HG03565 (cell line): ENCODE measurements around the gene GRB7.
"Not testable (repeated sequence)": the region's sequence is repeated elsewhere in the genome, so short reads cannot be mapped to it uniquely, and the experiment has no call there.

ENCODE experiments used
- ATAC-seq: cut with Tn5 transposase; IDR thresholded peaks from one replicate; pipeline ENCODE4 v1.9.1; 2021; ENCODE audit warnings: mild to moderate bottlenecking, moderate library complexity; ENCODE audit not compliant: unreplicated experiment

GRB7 gene

DNA sequence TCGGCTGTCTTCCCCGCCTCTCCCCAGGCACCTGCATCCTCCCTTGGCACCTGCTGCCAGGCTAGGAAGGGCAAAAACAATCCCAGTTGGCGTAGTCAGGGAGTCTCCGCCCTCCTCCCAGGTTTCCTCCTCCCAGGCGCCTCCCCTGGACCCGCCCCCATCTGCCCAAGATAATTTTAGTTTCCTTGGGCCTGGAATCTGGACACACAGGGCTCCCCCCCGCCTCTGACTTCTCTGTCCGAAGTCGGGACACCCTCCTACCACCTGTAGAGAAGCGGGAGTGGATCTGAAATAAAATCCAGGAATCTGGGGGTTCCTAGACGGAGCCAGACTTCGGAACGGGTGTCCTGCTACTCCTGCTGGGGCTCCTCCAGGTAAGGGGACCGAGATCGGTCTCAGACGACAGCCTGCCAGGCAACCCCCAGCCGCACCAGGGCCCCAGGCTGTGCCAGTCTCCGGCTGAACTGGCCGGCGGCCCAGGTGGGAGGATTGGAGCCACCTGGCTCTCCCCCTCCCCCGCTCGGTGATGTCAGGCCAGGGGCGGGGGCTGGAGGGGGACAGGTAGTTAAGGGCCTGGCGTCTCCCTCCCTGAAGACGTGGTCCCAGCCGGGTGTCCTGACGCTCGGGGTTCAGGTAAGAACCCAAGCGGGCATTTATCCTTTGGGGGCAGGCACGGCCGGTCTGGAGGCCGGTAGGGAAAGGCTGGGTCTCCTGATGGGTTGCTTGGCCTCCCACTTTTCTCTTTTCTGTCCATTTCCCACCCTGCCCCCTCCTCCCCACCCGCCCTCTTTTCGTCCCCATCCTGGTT lies at the start of gene GRB7:
TSS of gene GRB7 (plus strand) at position 179 of the 808 bp plus-strand sequence. CDS start 4,364 bp downstream, outside the sequence.
- no peak for ATAC-seq

DNA sequence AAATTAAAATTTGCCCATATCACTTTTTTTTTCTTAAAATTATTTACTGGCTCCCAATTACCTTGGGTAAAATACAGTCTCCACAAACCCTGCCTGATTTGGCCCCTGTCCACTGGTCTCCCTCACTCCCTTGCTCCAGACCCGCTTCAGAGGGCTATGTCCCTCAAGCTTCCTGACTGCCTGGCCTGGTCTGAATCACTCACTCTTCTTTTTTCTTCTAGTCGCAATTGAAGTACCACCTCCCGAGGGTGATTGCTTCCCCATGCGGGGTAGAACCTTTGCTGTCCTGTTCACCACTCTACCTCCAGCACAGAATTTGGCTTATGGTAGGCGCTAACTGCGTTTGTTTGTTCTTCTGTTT lies 49.3 kb upstream of the GRB7 start:
- no peak for ATAC-seq

DNA sequence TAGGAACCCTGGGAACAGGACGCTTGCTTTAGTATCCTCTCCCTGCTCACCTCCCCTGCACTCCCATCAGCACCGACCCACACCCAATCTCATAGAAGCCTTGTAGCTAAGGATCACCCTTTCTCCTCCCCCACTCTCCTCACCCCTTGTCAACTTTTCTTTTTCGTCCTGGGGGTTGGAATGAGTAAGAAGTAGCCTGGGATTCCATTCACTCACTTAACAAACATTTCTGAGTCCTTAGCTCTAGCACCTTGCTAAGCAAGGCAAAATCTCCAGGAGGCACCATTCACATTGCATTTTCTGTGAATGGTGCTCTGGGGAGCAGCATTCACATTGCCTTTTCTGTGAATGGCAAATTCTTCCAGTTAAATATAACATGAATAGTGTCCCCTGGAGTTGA lies 48.8 kb upstream of the GRB7 start:
- no peak for ATAC-seq

DNA sequence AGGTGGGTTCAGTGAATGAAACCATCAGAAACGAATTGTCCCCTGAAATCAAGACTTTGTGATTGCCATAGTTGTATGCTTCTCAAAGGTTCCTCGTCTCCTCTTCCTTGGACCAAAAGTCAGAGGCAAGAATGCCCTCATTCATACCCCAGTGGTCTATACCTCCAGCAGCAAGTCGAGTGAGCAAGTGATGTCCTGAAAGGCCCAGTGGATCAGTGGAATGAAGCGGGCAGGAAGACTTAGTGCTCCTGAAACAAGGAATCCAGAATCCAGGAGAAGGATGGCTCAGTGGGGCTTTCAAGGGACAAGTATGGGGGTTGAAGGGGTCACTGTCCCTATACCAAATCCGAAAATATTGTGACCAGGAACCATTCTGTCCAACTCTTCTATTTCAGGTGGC lies 43.1 kb upstream of the GRB7 start:
- no peak for ATAC-seq

DNA sequence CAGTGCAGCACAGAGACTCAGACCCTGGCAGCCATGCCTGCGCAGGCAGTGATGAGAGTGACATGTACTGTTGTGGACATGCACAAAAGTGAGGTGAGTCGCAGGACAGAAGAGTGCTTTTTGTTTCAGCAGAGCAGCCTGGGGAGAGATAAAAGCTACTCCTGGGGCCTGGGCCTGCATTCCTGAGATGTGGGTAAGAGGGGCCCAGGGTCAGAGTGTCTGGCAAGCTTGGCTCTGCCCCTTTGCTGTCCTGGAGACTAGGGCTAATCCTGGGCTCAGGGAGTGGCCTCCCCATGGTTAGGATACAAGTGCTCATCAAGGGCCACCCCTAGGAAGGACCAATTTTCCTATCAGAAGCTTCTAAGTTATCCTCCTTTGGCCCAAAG lies 42.7 kb upstream of the GRB7 start:
- ATAC-seq = no peak

DNA sequence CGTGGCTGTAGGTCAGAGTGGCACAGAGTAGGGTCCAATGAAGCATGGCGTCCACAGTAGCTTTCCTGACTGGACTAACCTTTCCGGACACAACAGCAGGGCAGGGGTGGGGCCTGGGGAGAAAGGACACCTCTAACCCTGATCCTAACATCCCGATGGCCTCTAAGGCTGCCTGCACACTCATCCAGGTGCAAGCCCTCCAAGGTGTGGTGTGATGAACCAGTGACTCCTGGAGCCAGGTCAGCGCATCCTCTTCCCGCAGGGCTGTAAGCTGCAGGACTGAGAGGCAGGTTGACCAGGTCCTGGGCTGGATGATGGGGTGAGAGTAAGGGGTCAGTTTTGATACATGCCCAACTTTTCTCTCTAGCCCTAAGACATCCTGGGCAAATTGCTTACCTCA lies 41.0 kb upstream of the GRB7 start:
- ATAC-seq = no peak

DNA sequence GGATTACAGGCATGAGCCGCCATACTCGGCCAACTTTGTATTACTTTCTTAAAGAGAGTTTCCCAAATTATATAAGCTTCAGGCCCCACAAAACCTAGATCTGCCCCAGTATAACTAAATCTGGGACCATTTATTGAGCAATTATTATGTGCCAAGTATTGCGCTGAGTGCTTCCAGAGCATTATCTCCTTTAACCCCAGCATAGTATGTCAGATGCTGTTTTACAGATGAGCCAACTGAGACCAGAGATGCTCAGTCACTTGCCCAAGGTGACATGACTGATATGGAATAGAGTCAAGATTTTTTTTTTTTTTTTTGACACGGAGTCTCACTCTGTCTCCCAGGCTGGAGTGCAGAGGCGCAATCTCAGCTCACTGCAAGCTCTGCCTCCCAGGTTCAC lies 39.8 kb upstream of the GRB7 start:
- ATAC-seq = no peak

DNA sequence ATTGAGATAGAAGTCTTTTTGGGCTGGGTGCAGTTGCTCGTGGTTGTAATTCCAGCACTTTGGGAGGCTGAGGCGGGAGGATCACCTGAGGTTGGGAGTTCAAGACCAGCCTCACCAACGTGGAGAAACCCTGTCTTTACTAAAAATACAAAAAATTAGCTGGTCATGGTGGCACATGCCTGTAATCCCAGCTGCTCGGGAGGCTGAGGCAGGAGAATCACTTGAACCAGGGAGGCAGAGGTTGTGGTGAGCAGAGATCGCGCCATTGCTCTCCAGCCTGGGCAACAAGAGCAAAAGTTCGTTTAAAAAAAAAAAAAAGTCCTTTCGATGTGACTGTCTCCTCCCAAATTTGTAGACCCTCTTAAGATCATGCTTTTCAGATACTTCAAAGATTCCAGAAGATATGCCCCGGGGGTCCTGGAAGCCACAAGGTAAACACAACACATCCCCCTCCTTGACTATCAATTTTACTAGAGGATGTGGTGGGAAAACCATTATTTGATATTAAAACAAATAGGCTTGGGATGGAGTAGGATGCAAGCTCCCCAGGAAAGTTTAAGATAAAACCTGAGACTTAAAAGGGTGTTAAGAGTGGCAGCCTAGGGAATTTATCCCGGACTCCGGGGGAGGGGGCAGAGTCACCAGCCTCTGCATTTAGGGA lies 38.5 kb upstream of the GRB7 start:
- not testable (repeated sequence) for ATAC-seq

DNA sequence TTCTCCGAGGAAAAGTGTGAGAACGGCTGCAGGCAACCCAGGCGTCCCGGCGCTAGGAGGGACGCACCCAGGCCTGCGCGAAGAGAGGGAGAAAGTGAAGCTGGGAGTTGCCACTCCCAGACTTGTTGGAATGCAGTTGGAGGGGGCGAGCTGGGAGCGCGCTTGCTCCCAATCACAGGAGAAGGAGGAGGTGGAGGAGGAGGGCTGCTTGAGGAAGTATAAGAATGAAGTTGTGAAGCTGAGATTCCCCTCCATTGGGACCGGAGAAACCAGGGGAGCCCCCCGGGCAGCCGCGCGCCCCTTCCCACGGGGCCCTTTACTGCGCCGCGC lies 38.0 kb upstream of the GRB7 start, which contains the start of gene ERBB2:
TSS of gene ERBB2 (plus strand) at position 247 of the 330 bp plus-strand sequence. CDS start 175 bp downstream, outside the sequence.
- ATAC-seq = no peak

DNA sequence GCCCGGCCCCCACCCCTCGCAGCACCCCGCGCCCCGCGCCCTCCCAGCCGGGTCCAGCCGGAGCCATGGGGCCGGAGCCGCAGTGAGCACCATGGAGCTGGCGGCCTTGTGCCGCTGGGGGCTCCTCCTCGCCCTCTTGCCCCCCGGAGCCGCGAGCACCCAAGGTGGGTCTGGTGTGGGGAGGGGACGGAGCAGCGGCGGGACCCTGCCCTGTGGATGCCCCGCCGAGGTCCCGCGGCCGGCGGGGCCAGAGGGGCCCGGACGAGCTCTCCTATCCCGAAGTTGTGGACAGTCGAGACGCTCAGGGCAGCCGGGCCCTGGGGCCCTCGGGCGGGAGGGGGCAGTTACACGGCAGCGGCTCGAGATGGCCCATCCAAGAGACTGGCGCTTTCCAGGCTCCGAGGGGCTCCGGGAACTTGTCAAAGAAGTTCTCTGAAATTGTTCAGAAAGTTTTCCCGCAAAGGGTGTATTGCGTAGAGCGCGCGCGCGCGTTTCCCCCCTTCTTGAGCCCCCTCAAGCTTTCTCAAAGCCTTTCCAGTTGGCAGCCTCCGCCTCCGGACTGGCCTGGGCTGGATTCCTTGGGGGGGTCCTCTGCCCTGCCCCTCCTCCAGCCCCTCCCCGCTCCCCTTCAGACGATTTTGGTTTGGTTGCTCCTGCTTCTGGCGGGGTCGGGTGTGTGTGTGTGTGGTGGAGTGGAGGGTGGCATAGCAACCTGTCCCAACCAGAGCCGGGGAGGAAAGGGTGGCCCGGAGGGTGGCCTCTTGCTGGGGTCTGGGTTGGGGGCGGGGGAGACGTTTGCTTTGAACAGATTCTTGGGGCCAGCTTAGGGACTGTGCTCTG lies 37.4 kb upstream of the GRB7 start:
- no peak for ATAC-seq

DNA sequence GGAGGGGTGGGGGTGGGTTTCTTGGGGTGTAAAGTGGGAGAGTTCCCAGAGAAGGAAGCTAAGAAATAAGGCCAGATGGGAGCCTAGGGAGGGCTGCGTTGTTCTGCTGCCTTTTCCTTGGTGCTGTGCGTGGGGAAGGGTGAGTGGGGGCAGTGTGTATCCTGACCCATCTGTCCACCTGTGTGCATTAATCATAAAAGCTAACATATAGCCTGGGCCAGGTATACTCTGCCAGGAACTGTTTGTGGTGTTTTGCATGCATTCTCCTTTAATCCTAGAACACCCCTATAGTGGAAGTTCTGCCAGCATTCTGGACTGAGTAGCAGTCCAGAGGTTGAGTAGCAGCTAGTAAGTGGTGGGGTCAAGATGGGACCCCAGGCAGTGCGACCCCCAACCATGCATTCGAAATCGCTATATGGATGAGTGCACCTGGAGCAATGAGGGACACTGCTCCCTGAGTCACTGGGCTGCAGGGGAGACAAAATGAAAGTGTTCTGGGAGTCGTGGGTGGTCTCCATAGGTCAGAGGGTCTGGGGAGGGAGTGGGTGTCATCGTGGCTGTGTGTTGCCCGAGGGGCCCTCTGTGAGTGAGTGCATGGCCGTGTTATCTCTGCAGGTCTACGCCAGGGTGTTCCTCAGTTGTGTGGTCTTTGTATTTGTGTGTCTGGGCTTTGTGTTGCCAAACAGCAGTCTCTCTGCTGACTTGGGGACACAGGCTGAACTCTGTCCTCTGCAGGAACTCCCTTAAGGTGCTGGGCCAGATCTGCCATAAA lies 36.5 kb upstream of the GRB7 start:
- no peak for ATAC-seq

DNA sequence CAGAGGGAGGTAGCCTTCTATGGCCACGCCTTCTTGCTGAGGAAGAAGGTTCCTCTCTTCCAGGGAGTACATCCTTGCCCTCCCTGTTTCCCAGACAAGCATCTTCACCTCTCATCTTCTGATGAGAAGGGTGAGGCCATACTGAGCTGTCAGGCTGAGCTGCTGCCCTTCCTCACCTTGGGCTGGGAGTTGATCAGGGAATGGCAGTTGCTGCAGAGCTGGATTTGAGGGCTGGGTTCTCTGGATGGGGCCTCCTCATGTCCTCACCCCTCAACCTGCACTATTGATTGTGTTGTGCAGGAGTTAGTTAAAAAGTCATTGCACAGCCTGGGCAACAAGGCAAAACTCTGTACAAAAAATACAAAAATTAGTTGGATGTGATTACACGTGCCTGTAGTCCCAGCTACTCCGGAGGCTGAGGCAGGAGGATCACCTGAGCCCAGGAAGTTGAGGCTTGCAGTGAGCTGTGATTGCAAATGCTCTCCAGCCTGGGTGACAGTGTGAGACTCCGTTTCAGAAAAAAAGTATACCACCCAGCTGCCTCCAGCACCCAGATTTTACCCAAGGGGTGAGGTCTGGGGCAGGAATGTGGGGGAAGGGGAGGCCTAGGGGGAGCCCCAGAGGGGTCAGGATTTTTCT lies 35.8 kb upstream of the GRB7 start:
- ATAC-seq = no peak

DNA sequence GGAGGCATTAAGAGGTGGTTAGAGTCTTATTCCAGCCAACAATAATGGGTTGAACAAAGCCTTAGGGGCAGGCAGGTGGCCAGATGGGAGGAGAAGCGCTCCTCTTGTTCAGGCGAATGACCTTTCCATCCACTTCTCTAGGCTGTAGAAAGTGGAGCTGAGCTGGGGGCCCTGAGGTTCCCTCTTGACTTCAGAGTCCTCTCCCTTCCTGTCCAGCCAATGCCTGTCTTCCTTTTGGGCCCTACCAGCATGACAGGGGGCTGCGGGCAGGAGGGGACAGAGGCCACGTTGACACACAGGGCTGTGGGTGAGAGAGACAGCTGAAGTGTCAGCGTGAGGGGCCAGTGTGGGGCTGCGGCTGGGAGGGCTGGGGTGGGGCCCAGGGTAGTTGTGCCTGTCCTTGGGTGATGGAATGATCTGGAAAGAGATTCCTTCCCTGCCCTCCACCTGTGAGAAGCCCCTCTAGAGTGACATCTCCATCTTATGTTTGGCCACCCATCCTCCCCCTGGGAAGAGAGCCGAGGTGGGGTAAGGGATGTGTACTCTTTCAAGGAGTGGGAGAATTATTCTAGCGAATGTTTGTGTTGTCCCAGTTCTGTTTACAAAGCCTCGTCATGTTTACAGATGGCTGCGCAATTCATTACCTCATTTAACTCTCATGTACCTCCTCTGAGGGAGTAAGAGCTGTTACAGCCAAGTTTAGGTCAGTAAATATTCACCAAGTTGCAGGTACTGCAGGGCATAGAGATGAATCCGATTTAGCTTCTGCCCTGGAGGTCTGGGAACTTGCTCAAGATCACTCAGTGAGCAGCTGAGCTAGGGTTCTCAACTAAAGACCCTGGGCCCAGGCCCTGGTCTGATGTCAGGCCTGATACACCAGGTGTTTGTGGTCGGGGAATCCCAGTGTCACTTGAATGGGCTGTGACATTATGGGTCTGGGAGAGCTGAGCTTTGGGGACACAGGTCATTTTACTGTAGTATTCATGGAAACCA lies 34.5 kb upstream of the GRB7 start:
- no peak for ATAC-seq

DNA sequence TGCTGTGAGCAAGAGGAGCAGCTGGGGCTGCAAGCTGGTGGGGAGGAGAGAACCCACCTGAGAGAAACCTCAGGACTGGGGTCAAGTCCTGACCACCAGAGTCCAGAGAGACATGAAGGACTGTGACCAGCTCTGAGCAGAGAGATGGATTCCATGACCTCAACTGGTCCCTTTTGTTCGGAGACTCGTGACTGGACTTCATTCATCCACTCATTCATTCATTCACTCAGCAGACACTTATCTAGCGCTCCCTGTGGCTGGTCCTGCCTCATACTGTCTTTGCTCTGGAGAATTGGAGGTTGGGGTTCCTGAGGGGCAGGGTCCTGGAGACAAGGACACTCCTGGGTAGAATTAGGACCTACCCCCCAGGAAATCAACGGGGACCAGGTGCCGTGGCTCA lies 33.8 kb upstream of the GRB7 start:
- ATAC-seq = no peak

DNA sequence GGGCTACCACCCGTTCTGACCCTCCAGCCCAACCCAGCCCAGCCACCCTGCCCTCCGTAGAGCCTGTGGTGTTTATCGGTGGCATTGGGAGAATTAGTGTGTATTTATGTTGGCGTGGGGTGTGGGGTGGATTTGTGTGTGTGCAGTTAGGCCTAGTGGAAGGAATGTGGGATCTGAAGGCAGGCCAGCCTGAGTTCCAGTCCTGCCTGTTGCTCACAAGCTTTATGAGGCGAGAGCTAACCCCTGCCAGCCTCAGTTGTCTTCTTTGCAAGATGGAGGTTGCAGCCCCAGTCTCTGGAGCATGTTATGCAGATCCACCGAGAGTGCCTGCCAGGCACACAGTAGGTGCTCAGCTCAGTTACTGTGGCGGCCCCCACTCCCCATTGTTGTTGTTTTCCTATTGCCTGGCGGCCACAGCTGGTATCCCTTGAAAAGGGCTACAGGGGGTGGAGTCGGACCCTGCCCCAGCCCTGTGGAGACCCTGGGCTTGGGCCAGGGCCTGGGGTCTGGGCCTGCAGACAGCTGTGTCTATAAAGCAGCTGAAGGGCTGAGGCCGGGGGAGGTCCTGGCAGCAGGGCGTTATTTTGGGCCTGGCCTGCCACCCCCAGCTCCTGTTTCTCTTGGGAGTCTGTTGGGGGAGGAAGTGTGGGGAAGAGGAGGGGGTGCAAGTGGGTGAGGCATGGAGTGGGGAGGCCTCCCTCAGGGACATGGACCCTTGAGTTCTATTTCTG lies 32.8 kb upstream of the GRB7 start:
- ATAC-seq = no peak

DNA sequence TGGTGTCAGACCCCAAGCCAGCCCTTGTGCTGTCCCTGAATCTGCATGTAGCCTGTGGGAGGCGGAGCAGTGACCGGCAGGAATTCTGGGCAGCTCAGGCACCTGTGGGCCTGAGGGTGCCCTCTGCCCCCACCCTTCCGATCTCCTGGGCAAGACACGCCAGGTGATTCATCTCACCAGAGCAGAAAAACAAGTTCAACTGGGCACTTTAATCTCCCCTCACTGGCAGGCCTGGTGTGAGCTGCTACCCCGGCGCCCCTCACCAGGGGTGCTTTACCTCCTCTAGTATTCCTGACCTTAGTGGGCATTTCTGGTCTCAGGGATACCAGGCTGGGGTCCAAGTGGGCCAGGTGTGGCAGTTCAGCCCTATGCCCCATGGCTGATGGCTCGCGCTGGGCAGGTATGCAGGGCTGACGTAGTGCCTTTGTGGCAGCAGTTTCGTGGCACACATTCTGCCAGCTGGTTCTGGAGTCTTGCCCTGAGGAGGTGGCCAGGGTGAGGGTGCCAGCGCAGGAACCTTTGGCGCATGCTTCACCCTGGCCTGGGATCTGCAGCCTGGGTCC lies 31.9 kb upstream of the GRB7 start:
- ATAC-seq = no peak

DNA sequence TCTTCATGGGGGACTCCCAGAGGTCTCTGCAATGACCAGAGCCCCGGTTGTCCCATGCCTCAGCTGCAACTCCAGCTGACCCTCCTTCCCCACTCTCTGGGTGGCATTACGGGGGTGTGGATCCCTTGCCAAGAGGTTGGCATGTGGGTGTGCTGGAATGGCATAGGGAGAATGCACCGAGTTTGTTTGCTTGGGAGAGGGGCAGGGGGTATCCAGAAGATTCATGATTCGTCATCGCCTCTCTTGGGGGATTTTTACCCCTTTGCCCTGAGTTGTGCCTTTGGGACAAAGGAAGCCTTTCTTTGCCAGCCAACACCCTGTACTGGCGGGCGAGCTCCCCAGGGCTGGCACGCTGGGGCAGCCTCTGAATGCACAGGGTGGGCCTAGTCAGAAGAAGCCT lies 31.4 kb upstream of the GRB7 start:
- no peak for ATAC-seq

DNA sequence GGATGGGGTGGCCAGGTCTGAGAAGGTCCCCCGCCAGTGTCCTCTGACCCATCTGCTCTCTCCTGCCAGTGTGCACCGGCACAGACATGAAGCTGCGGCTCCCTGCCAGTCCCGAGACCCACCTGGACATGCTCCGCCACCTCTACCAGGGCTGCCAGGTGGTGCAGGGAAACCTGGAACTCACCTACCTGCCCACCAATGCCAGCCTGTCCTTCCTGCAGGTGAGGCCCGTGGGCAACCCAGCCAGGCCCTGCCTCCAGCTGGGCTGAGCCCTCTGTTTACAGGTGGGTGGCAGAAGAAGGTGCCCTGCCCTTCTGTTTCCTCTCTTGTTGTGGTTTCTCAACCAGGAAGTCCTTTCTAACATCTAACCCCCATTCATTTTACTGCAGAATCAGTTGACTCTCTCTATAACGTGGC lies 30.8 kb upstream of the GRB7 start:
- no peak for ATAC-seq
